ENCODE measurements around the gene TGFBR2. TPM values are rescaled to one million over a fixed set of nuclear protein-coding genes. Genes with fewer than 3 reads are reported as not detected.

The TGFBR2 gene
- total RNA-seq, 4 donors from 2014 or later: 338 to 406 (median 350) TPM

- H3K4me1 ChIP-seq: peaks cover 9 to 100% (median 87%) of the 10 kb centered on the region in 4 donors
- H3K9me3 ChIP-seq: no peaks in the 10 kb centered on the region
- no peak overlapping the region for H3K4me3 ChIP-seq
- DNase-seq (ENCODE audit: low spot score in 2 of 2): no peak
- H3K27ac ChIP-seq: peak overlapping the region in 3 of 4 donors; percentile 32 to 93 (median 90)
- TF ChIP-seq POLR2A (IDR thresholded peaks at IDR 0.05) (no peak), EP300 (IDR thresholded peaks at IDR 0.05) (no peak), CTCF (IDR thresholded peaks at IDR 0.05) (no peak)
- WGBS, 2 donors: 47 to 48% methylated on average over 3 of the region's 3 CpGs
- no peaks in the 10 kb centered on the region for H3K27me3 ChIP-seq
- H3K36me3 ChIP-seq: peaks cover 0 to 19% (median 0%) of the 10 kb centered on the region in 3 donors
Measured at GRCh38 chr3:30684356-30684755, 78.0 kb downstream of the TGFBR2 start.

GRCh38 chr3:30685267-30685667 is 78.9 kb downstream of the TGFBR2 start:
- H3K4me3 ChIP-seq: no peak overlapping the region
- DNase-seq (ENCODE audit: low spot score in 2 of 2): no peak
- H3K27ac ChIP-seq: peak overlapping the region; percentile 4 to 93 (median 61)
- no peaks in the 10 kb centered on the region for H3K9me3 ChIP-seq
- H3K27me3 ChIP-seq: no peaks in the 10 kb centered on the region
- H3K4me1 ChIP-seq: peaks cover 9 to 100% (median 85%) of the 10 kb centered on the region in 4 donors
- peaks cover 0 to 16% (median 0%) of the 10 kb centered on the region in 3 donors for H3K36me3 ChIP-seq
- peak in 1 of 2 donors; percentile 20 for TF ChIP-seq EP300 (IDR thresholded peaks at IDR 0.05)
- no peak for TF ChIP-seq POLR2A (IDR thresholded peaks at IDR 0.05)
- 59 to 73% methylated on average over 2 of the region's 2 CpGs for WGBS, 2 donors

- peak overlapping the region in 3 of 4 donors; percentile 33 to 93 (median 90) for H3K27ac ChIP-seq
- no peak for DNase-seq (ENCODE audit: low spot score in 2 of 2)
- peaks cover 9 to 100% (median 87%) of the 10 kb centered on the region in 4 donors for H3K4me1 ChIP-seq
- H3K9me3 ChIP-seq: no peaks in the 10 kb centered on the region
- no peaks in the 10 kb centered on the region for H3K27me3 ChIP-seq
- 48 to 64% methylated on average over 2 of the region's 2 CpGs for WGBS, 2 donors
- no peak overlapping the region for H3K4me3 ChIP-seq
- peaks cover 0 to 19% (median 0%) of the 10 kb centered on the region in 3 donors for H3K36me3 ChIP-seq
- TF ChIP-seq CTCF (IDR thresholded peaks at IDR 0.05): no peak
- no peak for TF ChIP-seq EP300 (IDR thresholded peaks at IDR 0.05)
- no peak for TF ChIP-seq POLR2A (IDR thresholded peaks at IDR 0.05)
Measured at GRCh38 chr3:30686176-30686575, 79.8 kb downstream of the TGFBR2 start.

- Histone ChIP-seq H3K27me3 (no peaks in the 10 kb centered on the region), H3K36me3 (peaks cover 0 to 25% (median 0%) of the 10 kb centered on the region in 3 donors), H3K9me3 (no peaks in the 10 kb centered on the region), H3K4me1 (peaks cover 9 to 100% (median 87%) of the 10 kb centered on the region in 4 donors), H3K4me3 (no peak overlapping the region), H3K27ac (peak overlapping the region in 3 of 4 donors; percentile 33 to 93 (median 90))
- no peak for DNase-seq (ENCODE audit: low spot score in 2 of 2)
- 29 to 44% methylated on average over 2 of the region's 2 CpGs for WGBS, 2 donors
- TF ChIP-seq CTCF (IDR thresholded peaks at IDR 0.05) (no peak), EP300 (IDR thresholded peaks at IDR 0.05) (no peak), POLR2A (IDR thresholded peaks at IDR 0.05) (no peak)
Measured at GRCh38 chr3:30686799-30687198, 80.4 kb downstream of the TGFBR2 start.

GRCh38 chr3:30687930-30688570 is 81.6 kb downstream of the TGFBR2 start:
- H3K9me3 ChIP-seq: no peaks in the 10 kb centered on the region
- H3K36me3 ChIP-seq: peaks cover 0 to 30% (median 0%) of the 10 kb centered on the region in 3 donors
- peak overlapping the region; percentile 21 to 93 (median 80) for H3K27ac ChIP-seq
- H3K4me1 ChIP-seq: peaks cover 9 to 100% (median 82%) of the 10 kb centered on the region in 4 donors
- no peak for TF ChIP-seq POLR2A (IDR thresholded peaks at IDR 0.05)
- TF ChIP-seq EP300 (IDR thresholded peaks at IDR 0.05): no peak
- TF ChIP-seq CTCF (IDR thresholded peaks at IDR 0.05): no peak
- H3K4me3 ChIP-seq: no peak overlapping the region
- DNase-seq (ENCODE audit: low spot score in 2 of 2): no peak
- H3K27me3 ChIP-seq: no peaks in the 10 kb centered on the region
- WGBS, 2 donors: 85 to 92% methylated on average over 8 of the region's 8 CpGs
